ENCODE data around the gene PHYKPL. TPM values are rescaled to one million over a fixed set of nuclear protein-coding genes. Genes with fewer than 3 reads are reported as not detected.

Gene PHYKPL
- total and polyA plus RNA-seq, 2 of the 8 experiments (the other 6 are each of a cell fraction or from before 2014, with no cell fraction given), result 25.1 to 32.1 TPM

DNA sequence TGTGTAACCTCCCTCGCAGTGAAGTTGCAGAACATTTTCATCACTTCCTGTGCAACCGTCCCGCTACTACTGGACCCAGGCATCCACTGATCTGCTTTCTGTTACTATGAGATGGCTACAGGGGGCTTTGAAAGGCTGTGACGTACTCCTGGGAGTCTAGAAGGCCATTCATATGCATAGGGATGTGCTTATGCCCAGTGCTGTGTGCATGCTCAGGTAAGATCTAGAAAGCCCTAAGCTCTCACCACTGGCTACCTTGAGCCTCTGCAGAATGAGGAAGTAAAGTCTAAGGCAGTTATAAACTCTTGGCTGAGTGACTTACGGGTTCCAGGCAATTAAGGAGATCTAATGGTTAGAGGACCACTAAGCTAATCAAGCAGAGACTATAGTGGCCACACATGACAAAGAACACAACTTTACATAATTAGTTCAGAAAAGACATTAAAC lies 16.5 kb downstream of the PHYKPL start (continued):
- TF ChIP-seq YY1 (IDR thresholded peaks at IDR 0.05; ENCODE audit: low read depth, low read length) (no peak), GTF2F1 (IDR thresholded peaks at IDR 0.05; ENCODE audit: borderline replicate concordance, low read depth, low read length) (no peak), NANOG (IDR thresholded peaks at IDR 0.05; ENCODE audit: insufficient read depth, low read depth, low read length, poor library complexity, severe bottlenecking) (no peak), BRCA1 (IDR thresholded peaks at IDR 0.05; ENCODE audit: low read depth, low read length) (no peak), SAP30 (IDR thresholded peaks at IDR 0.05; ENCODE audit: insufficient read depth, insufficient replicate concordance, low read length) (no peak), CHD1 (IDR thresholded peaks at IDR 0.05; ENCODE audit: low read depth, low read length) (no peak), MAFK (IDR thresholded peaks at IDR 0.05; ENCODE audit: low read depth, low read length) (no peak), SRF (IDR thresholded peaks at IDR 0.05; ENCODE audit: low read depth, low read length) (no peak), RAD21 (IDR thresholded peaks at IDR 0.05 in 1 of 2, conservative IDR thresholded peaks at IDR 0.05 in 1 of 2; ENCODE audit: low read depth in 2 of 2, low read length in 2 of 2) (no peak)
- TF ChIP-seq, protein P1, sequence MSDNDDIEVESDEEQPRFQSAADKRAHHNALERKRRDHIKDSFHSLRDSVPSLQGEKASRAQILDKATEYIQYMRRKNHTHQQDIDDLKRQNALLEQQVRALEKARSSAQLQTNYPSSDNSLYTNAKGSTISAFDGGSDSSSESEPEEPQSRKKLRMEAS (IDR thresholded peaks at IDR 0.05), result no peak
